SK-N-SH (cell line): ENCODE data around the gene ERC1. TPM values are rescaled to one million over a fixed set of nuclear protein-coding genes. Genes with fewer than 3 reads are reported as not detected.

Experiments used
- CTCF ChIA-PET: fragments of 300-600, 350-600 bp; formaldehyde crosslinking; extraction: SDS; loops from one replicate; lab custom pipeline; 2021; lab: Yijun Ruan, JAX
- POLR2A ChIA-PET: fragments of 350-600 bp; sonication (Branson Sonifier 250); formaldehyde crosslinking; extraction: SDS; loops from one replicate; lab custom pipeline; 2020; ENCODE audit warnings: antibody characterized with exemption, inconsistent platforms; lab: Yijun Ruan, JAX
- DNase-seq: peaks from one replicate; pipeline ENCODE4 v3.0.0; 2012
- H2AFZ ChIP-seq: fragments of 200-600 bp; sonication (generic); 2 replicates; pipeline ENCODE4 v1.8.1; 2016; ENCODE audit warnings: antibody characterized with exemption, mild to moderate bottlenecking, low read depth
- H3F3A ChIP-seq: fragments of 200-600 bp; sonication (generic); replicated peaks from 2 replicates; pipeline ENCODE3; 2016; ENCODE audit warnings: antibody characterized with exemption, mild to moderate bottlenecking; ENCODE audit not compliant: insufficient read depth
- H3K27ac ChIP-seq, 2 experiments: fragments of 200-500 bp in 1 of 2; fragments of 200-600 bp in 1 of 2; sonication (Bioruptor generic) in 1 of 2; sonication (generic), shearing (Covaris generic) in 1 of 2; 2 replicates each; pipeline versions ENCODE4 v1.5.1 to v1.6.1; 2014 to 2016; ENCODE audit warnings: low read depth in 2 of 2, inconsistent platforms in 1 of 2, low read length in 1 of 2, mild to moderate bottlenecking in 1 of 2, mixed read lengths in 1 of 2
- H3K27me3 ChIP-seq: fragments of 200-600 bp; sonication (generic), shearing (Covaris generic); 2 replicates; pipeline ENCODE4 v1.6.1; 2016; ENCODE audit warnings: mixed run types; ENCODE audit not compliant: insufficient read depth
- H3K36me3 ChIP-seq, 2 experiments: fragments of 200-500 bp in 1 of 2; fragments of 200-600 bp in 1 of 2; sonication (Bioruptor generic) in 1 of 2; sonication (generic) in 1 of 2; replicated peaks in 1 of 2; 2 replicates each; pipeline versions ENCODE3 to v1.5.1; 2014 to 2016; ENCODE audit warnings: low read length in 1 of 2, mild to moderate bottlenecking in 1 of 2; ENCODE audit not compliant: insufficient read depth in 2 of 2, control insufficient read depth in 1 of 2
- H3K4me1 ChIP-seq, 2 experiments: fragments of 200-500 bp in 1 of 2; fragments of 200-600 bp in 1 of 2; sonication (Bioruptor generic) in 1 of 2; sonication (generic), shearing (Covaris generic) in 1 of 2; 2 replicates each; pipeline versions ENCODE4 v1.5.1 to v1.6.1; 2014 to 2016; ENCODE audit warnings: low read depth in 1 of 2, low read length in 1 of 2, mixed run types in 1 of 2; ENCODE audit not compliant: insufficient read depth in 2 of 2, control insufficient read depth in 1 of 2
- H3K4me2 ChIP-seq: fragments of 200-600 bp; sonication (generic), shearing (Covaris generic); 2 replicates; pipeline ENCODE4 v1.6.1; 2017; ENCODE audit warnings: mixed run types
- H3K4me3 ChIP-seq, 2 experiments: fragments of 200-500 bp in 1 of 2; fragments of 200-600 bp in 1 of 2; sonication (Bioruptor generic) in 1 of 2; sonication (generic), shearing (Covaris generic) in 1 of 2; 2 replicates each; pipeline versions ENCODE4 v1.5.1 to v1.8.1; 2014 to 2016; ENCODE audit warnings: low read depth in 2 of 2, inconsistent platforms in 1 of 2, low read length in 1 of 2, mild to moderate bottlenecking in 1 of 2, mixed read lengths in 1 of 2, moderate library complexity in 1 of 2
- H3K79me2 ChIP-seq: fragments of 200-600 bp; sonication (generic); 2 replicates; pipeline ENCODE4 v1.8.1; 2017; ENCODE audit warnings: mild to moderate bottlenecking; ENCODE audit not compliant: insufficient read depth
- H3K9ac ChIP-seq: fragments of 200-600 bp; sonication (generic); 2 replicates; pipeline ENCODE4 v1.6.1; 2017; ENCODE audit warnings: mixed run types
- H3K9me2 ChIP-seq: fragments of 200-600 bp; sonication (generic); 2 replicates; pipeline ENCODE4 v1.6.1; 2017; ENCODE audit warnings: mixed run types
- H3K9me3 ChIP-seq: fragments of 200-600 bp; sonication (generic); 2 replicates; pipeline ENCODE4 v1.6.1; 2017; ENCODE audit warnings: mixed run types, mild to moderate bottlenecking, moderate library complexity
- H4K20me1 ChIP-seq: fragments of 200-600 bp; sonication (generic); 2 replicates; pipeline ENCODE4 v1.6.1; 2017; ENCODE audit warnings: mild to moderate bottlenecking, mixed run types; ENCODE audit not compliant: insufficient read depth
- EP300 ChIP-seq, 2 experiments: IDR thresholded peaks; 2 replicates each; pipeline versions ENCODE4 v1.4.0 to v1.6.1; 2012; ENCODE audit warnings: borderline replicate concordance in 1 of 2, low read depth in 1 of 2, low read length in 1 of 2
- GABPA ChIP-seq: IDR thresholded peaks from 2 replicates; pipeline ENCODE4 v1.4.0; 2012; ENCODE audit warnings: low read depth, mild to moderate bottlenecking
- NFIC ChIP-seq: IDR thresholded peaks from 2 replicates; pipeline ENCODE4 v1.4.0; 2012; ENCODE audit warnings: borderline replicate concordance
- RFX5 ChIP-seq: IDR thresholded peaks from 2 replicates; pipeline ENCODE4 v1.6.1; 2012; ENCODE audit warnings: mild to moderate bottlenecking, improper control_type of control experiment, low read length
- SIN3A ChIP-seq: IDR thresholded peaks from 2 replicates; pipeline ENCODE4 v1.6.1; 2012; ENCODE audit warnings: low read depth, mild to moderate bottlenecking, low read length, moderate library complexity, borderline replicate concordance
- WGBS: methylation state at CpG from one replicate; pipeline ENCODE4 v1.1.6; 2017; ENCODE audit warnings: low lambda C conversion rate; 5-methylcytosine and 5-hydroxymethylcytosine counted together
- polyA plus RNA-seq, 3 experiments: library from polyadenylated mRNA; depleted of rRNA; stranded (reverse); fragments of >200 nt; gene quantifications; 2 replicates each; pipeline ENCODE4 v1.2.3, GENCODE V29; 2012
- TF ChIP-seq, protein P1 (sequence below): IDR thresholded peaks from 2 replicates; pipeline ENCODE4 v1.6.1; 2012; ENCODE audit warnings: mild to moderate bottlenecking, low read depth, low read length, moderate library complexity
- TF ChIP-seq, protein P2 (sequence below): IDR thresholded peaks from 2 replicates; pipeline ENCODE4; 2012
- TF ChIP-seq, protein P3 (sequence below): IDR thresholded peaks from 2 replicates; pipeline ENCODE4 v1.4.0; 2012; ENCODE audit warnings: low read depth, borderline replicate concordance

Gene ERC1
- polyA plus RNA-seq, 1 of the 3 experiments (the other 2 are of a cell fraction), result 7.5 TPM

DNA sequence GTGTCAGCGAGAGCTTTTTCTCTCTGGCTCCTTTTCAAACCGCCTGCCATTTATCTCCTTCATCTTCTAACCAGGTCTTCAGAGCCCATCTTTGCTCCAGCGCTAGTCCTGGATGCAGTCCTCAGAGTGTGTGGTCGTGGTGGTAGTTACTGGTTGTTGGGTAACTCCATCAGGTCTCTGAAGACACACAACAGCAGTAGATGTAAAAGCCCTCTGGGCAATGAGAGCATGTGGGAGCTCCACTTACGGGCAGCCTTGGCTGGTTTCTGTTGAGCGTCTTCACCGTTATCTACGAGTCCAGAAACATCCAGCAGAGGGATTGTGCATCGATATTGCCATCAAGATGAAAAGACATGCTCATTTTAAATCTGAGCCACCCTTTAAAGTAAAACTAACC, 542.2 kb downstream of the ERC1 start:
- CTCF ChIA-PET, result interaction anchor here (0.6 to 1.2 kb wide), 2 partner anchors 11 to 415 kb away, joined by 3 read pairs; no protein-coding TSS in a partner anchor
- peak; percentile 49 for DNase-seq
- H3K9ac ChIP-seq, result no peak overlapping the region

More for the DNA sequence above, 542.2 kb downstream of the ERC1 start:
- POLR2A ChIA-PET, result no interaction called here
- H3F3A ChIP-seq, result no peaks in the 10 kb centered on the region
- peaks cover 7 to 30% of the 10 kb centered on the region in 2 experiments; a peak in 3 of 4 replicates for H3K4me1 ChIP-seq
- H4K20me1 ChIP-seq, result peaks cover 68% of the 10 kb centered on the region
- no peak for TF ChIP-seq RFX5
- TF ChIP-seq, protein P1, sequence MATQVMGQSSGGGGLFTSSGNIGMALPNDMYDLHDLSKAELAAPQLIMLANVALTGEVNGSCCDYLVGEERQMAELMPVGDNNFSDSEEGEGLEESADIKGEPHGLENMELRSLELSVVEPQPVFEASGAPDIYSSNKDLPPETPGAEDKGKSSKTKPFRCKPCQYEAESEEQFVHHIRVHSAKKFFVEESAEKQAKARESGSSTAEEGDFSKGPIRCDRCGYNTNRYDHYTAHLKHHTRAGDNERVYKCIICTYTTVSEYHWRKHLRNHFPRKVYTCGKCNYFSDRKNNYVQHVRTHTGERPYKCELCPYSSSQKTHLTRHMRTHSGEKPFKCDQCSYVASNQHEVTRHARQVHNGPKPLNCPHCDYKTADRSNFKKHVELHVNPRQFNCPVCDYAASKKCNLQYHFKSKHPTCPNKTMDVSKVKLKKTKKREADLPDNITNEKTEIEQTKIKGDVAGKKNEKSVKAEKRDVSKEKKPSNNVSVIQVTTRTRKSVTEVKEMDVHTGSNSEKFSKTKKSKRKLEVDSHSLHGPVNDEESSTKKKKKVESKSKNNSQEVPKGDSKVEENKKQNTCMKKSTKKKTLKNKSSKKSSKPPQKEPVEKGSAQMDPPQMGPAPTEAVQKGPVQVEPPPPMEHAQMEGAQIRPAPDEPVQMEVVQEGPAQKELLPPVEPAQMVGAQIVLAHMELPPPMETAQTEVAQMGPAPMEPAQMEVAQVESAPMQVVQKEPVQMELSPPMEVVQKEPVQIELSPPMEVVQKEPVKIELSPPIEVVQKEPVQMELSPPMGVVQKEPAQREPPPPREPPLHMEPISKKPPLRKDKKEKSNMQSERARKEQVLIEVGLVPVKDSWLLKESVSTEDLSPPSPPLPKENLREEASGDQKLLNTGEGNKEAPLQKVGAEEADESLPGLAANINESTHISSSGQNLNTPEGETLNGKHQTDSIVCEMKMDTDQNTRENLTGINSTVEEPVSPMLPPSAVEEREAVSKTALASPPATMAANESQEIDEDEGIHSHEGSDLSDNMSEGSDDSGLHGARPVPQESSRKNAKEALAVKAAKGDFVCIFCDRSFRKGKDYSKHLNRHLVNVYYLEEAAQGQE, result no peak
- no peak for TF ChIP-seq SIN3A
- TF ChIP-seq, protein P2, sequence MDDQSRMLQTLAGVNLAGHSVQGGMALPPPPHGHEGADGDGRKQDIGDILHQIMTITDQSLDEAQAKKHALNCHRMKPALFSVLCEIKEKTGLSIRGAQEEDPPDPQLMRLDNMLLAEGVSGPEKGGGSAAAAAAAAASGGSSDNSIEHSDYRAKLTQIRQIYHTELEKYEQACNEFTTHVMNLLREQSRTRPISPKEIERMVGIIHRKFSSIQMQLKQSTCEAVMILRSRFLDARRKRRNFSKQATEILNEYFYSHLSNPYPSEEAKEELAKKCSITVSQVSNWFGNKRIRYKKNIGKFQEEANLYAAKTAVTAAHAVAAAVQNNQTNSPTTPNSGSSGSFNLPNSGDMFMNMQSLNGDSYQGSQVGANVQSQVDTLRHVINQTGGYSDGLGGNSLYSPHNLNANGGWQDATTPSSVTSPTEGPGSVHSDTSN, result no peak
- TF ChIP-seq GABPA, result no peak
- TF ChIP-seq EP300 (IDR thresholded peaks at IDR 0.05; ENCODE audit: borderline replicate concordance in 1 of 2, low read depth in 1 of 2, low read length in 1 of 2), result no peak
- TF ChIP-seq NFIC, result no peak
- TF ChIP-seq, protein P3, sequence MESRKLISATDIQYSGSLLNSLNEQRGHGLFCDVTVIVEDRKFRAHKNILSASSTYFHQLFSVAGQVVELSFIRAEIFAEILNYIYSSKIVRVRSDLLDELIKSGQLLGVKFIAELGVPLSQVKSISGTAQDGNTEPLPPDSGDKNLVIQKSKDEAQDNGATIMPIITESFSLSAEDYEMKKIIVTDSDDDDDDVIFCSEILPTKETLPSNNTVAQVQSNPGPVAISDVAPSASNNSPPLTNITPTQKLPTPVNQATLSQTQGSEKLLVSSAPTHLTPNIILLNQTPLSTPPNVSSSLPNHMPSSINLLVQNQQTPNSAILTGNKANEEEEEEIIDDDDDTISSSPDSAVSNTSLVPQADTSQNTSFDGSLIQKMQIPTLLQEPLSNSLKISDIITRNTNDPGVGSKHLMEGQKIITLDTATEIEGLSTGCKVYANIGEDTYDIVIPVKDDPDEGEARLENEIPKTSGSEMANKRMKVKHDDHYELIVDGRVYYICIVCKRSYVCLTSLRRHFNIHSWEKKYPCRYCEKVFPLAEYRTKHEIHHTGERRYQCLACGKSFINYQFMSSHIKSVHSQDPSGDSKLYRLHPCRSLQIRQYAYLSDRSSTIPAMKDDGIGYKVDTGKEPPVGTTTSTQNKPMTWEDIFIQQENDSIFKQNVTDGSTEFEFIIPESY, result no peak
- 65% methylated on average over 9 of the region's 9 CpGs for WGBS
- H3K36me3 ChIP-seq, result no peaks in the 10 kb centered on the region
- no peaks in the 10 kb centered on the region for H3K9me3 ChIP-seq
- no peak overlapping the region for H2AFZ ChIP-seq
- H3K79me2 ChIP-seq, result peaks cover 88% of the 10 kb centered on the region
- H3K4me2 ChIP-seq, result peak overlapping the region; percentile 93
- peak overlapping the region in 1 of 2 experiments; percentile 81; a peak in 1 of 4 replicates for H3K4me3 ChIP-seq
- H3K27ac ChIP-seq, result peak overlapping the region in 1 of 2 experiments; percentile 11; a peak in 1 of 4 replicates
- H3K27me3 ChIP-seq, result no peaks in the 10 kb centered on the region
- no peaks in the 10 kb centered on the region for H3K9me2 ChIP-seq
